Astrocyte (in vitro differentiated cells and primary cell): ENCODE results near the gene IL6. TPM values are rescaled to one million over a fixed set of nuclear protein-coding genes. Genes with fewer than 3 reads are reported as not detected.

ENCODE experiments used
- DNase-seq: peaks from one replicate; pipeline ENCODE4 v3.0.0-alpha.2; 2010; ENCODE audit warnings: low read depth
- FAIRE-seq: peaks from 2 replicates; lab custom pipeline; 2011; peaks lifted over from hg19 to GRCh38; lab: Jason Lieb, UNC
- H2AFZ ChIP-seq: 2 replicates; pipeline ENCODE4 v1.6.0; 2012; ENCODE audit warnings: low read depth, low read length, inconsistent platforms
- H3K27ac ChIP-seq: 2 replicates; pipeline ENCODE4 v1.5.1; 2011; ENCODE audit warnings: low read depth, low read length, inconsistent platforms
- H3K27me3 ChIP-seq: 2 replicates; pipeline ENCODE4 v1.6.0; 2011; ENCODE audit warnings: low read length, inconsistent platforms; ENCODE audit not compliant: insufficient read depth
- H3K36me3 ChIP-seq: 2 replicates; pipeline ENCODE4 v1.5.1; 2011; ENCODE audit warnings: low read length, inconsistent platforms; ENCODE audit not compliant: insufficient read depth
- H3K4me1 ChIP-seq: 2 replicates; pipeline ENCODE4 v1.5.1; 2011; ENCODE audit warnings: low read length, inconsistent platforms; ENCODE audit not compliant: insufficient read depth
- H3K4me2 ChIP-seq: 2 replicates; pipeline ENCODE4 v1.6.0; 2012; ENCODE audit warnings: low read length, inconsistent platforms
- H3K4me3 ChIP-seq: 2 replicates; pipeline ENCODE4 v1.5.1; 2011; ENCODE audit warnings: low read depth, mild to moderate bottlenecking, low read length, inconsistent platforms; ENCODE audit not compliant: insufficient read depth
- H3K79me2 ChIP-seq: 2 replicates; pipeline ENCODE4 v1.6.0; 2012; ENCODE audit warnings: mild to moderate bottlenecking, low read length, inconsistent platforms; ENCODE audit not compliant: insufficient read depth
- H3K9ac ChIP-seq: 2 replicates; pipeline ENCODE4 v1.6.0; 2012; ENCODE audit warnings: mild to moderate bottlenecking, low read length, inconsistent platforms
- H3K9me3 ChIP-seq: 2 replicates; pipeline ENCODE4 v1.5.1; 2012; ENCODE audit warnings: low read depth, mild to moderate bottlenecking, low read length, inconsistent platforms; ENCODE audit not compliant: insufficient read depth
- H4K20me1 ChIP-seq: 2 replicates; pipeline ENCODE4 v1.6.0; 2012; ENCODE audit warnings: low read length, inconsistent platforms; ENCODE audit not compliant: insufficient read depth
- H3K27ac Mint-ChIP-seq: one replicate; pipeline ENCODE4 v1.8.0; 2021; ENCODE audit warnings: mild to moderate bottlenecking, mixed read lengths; ENCODE audit not compliant: unreplicated experiment
- H3K27me3 Mint-ChIP-seq: one replicate; pipeline ENCODE4 v1.8.0; 2021; ENCODE audit warnings: low read depth, mixed read lengths; ENCODE audit not compliant: unreplicated experiment
- H3K36me3 Mint-ChIP-seq: one replicate; pipeline ENCODE4 v1.8.0; 2021; ENCODE audit warnings: low read depth, mixed read lengths; ENCODE audit not compliant: unreplicated experiment
- H3K4me1 Mint-ChIP-seq: one replicate; pipeline ENCODE4 v1.8.0; 2021; ENCODE audit warnings: low read depth, mixed read lengths; ENCODE audit not compliant: unreplicated experiment
- H3K4me3 Mint-ChIP-seq: one replicate; pipeline ENCODE4 v1.8.0; 2021; ENCODE audit warnings: mild to moderate bottlenecking, moderate library complexity, mixed read lengths; ENCODE audit not compliant: unreplicated experiment
- H3K9me3 Mint-ChIP-seq: one replicate; pipeline ENCODE4 v1.8.0; 2021; ENCODE audit warnings: mild to moderate bottlenecking, mixed read lengths; ENCODE audit not compliant: unreplicated experiment
- CTCF ChIP-seq: IDR thresholded peaks from 2 replicates; pipeline ENCODE4 v1.5.1; 2011; ENCODE audit warnings: low read depth, mild to moderate bottlenecking, inconsistent platforms, low read length, moderate library complexity; ENCODE audit not compliant: insufficient read depth
- EZH2 ChIP-seq: IDR thresholded peaks from 2 replicates; pipeline ENCODE4 v1.6.1; 2012; ENCODE audit warnings: mild to moderate bottlenecking, low read length, inconsistent platforms; ENCODE audit not compliant: insufficient read depth
- total RNA-seq: library from RNA; stranded (reverse); gene quantifications from 2 replicates; pipeline ENCODE4 v1.2.1, GENCODE V29; 2021

IL6 gene
- total RNA-seq, 1 donor from 2014 or later, result 2.5 TPM

- Histone ChIP-seq H4K20me1 (no peaks in the 10 kb centered on the region), H3K9me3 (no peaks in the 10 kb centered on the region), H3K27ac (no peak overlapping the region), H3K27me3 (no peaks in the 10 kb centered on the region), H3K36me3 (peaks cover 15% of the 10 kb centered on the region), H3K4me2 (no peak overlapping the region), H3K9ac (no peak overlapping the region), H2AFZ (no peak overlapping the region), H3K79me2 (peaks cover 6% of the 10 kb centered on the region), H3K4me3 (no peak overlapping the region), H3K4me1 (peaks cover 16% of the 10 kb centered on the region)
- Mint-ChIP-seq H3K27me3 (peaks cover 4% of the 10 kb centered on the region), H3K27ac (no peak overlapping the region), H3K4me3 (no peak overlapping the region), H3K9me3 (peaks cover 11% of the 10 kb centered on the region), H3K36me3 (peaks cover 2% of the 10 kb centered on the region), H3K4me1 (peaks cover 4% of the 10 kb centered on the region)
- FAIRE-seq, result no peak
- DNase-seq, result no peak
- TF ChIP-seq CTCF (no peak), EZH2 (no peak)
These were observed 6.8 kb downstream of the IL6 start for GRCh38 chr7:22733761-22734160.

- no peaks in the 10 kb centered on the region for H3K27me3 Mint-ChIP-seq
These were observed 16.0 kb downstream of the IL6 start for GRCh38 chr7:22743014-22743413.

More at GRCh38 chr7:22743014-22743413, 16.0 kb downstream of the IL6 start:
- H3K36me3 Mint-ChIP-seq, result no peaks in the 10 kb centered on the region
- Histone ChIP-seq H3K4me3 (no peak overlapping the region), H3K9me3 (no peaks in the 10 kb centered on the region), H2AFZ (no peak overlapping the region), H3K36me3 (no peaks in the 10 kb centered on the region), H4K20me1 (no peaks in the 10 kb centered on the region), H3K27ac (no peak overlapping the region), H3K27me3 (no peaks in the 10 kb centered on the region), H3K4me2 (no peak overlapping the region), H3K9ac (no peak overlapping the region), H3K4me1 (no peaks in the 10 kb centered on the region), H3K79me2 (no peaks in the 10 kb centered on the region)
- no peak overlapping the region for H3K4me3 Mint-ChIP-seq
- no peaks in the 10 kb centered on the region for H3K4me1 Mint-ChIP-seq
- no peaks in the 10 kb centered on the region for H3K9me3 Mint-ChIP-seq
- no peak for TF ChIP-seq EZH2
- TF ChIP-seq CTCF, result no peak
- FAIRE-seq (no peak), DNase-seq (no peak)
- no peak overlapping the region for H3K27ac Mint-ChIP-seq
